Measurements from ENCODE around the gene SPAG16.

Gene SPAG16

DNA sequence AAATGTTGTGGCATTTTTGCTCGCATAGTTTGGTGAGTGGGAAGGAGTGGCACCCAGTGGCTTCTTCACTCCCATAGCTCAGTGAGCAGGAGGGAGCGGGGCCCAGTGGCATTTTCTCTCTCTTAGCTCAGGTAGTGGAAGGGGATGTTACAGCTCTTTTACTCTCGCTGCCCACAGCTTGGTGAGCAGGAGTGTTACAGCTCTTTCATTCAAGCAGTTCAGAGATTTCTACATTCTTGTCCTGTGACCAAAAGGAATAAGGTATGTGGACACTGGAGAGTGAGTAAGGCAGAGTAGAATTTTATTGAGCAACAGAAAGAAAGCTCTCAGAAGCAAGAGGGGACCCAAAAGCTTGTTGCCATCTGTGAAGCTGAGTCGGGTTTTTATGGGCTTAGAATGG lies 192.4 kb downstream of the SPAG16 start:
- H3K4me3 ChIP-seq (ENCODE audit: low read depth, low read length), result no peak overlapping the region
- TF ChIP-seq, protein P1, sequence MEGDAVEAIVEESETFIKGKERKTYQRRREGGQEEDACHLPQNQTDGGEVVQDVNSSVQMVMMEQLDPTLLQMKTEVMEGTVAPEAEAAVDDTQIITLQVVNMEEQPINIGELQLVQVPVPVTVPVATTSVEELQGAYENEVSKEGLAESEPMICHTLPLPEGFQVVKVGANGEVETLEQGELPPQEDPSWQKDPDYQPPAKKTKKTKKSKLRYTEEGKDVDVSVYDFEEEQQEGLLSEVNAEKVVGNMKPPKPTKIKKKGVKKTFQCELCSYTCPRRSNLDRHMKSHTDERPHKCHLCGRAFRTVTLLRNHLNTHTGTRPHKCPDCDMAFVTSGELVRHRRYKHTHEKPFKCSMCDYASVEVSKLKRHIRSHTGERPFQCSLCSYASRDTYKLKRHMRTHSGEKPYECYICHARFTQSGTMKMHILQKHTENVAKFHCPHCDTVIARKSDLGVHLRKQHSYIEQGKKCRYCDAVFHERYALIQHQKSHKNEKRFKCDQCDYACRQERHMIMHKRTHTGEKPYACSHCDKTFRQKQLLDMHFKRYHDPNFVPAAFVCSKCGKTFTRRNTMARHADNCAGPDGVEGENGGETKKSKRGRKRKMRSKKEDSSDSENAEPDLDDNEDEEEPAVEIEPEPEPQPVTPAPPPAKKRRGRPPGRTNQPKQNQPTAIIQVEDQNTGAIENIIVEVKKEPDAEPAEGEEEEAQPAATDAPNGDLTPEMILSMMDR (IDR thresholded peaks at IDR 0.05; ENCODE audit: low read depth, low read length), result no peak
- H3K27me3 ChIP-seq (ENCODE audit: insufficient read depth, low read depth, severe bottlenecking), result no peaks in the 10 kb centered on the region
- H3K27ac ChIP-seq, result no peak overlapping the region
- no peak for DNase-seq
- H3K36me3 ChIP-seq, result no peaks in the 10 kb centered on the region
- H3K9me3 ChIP-seq (ENCODE audit: severe bottlenecking), result peaks cover 7% of the 10 kb centered on the region

DNA sequence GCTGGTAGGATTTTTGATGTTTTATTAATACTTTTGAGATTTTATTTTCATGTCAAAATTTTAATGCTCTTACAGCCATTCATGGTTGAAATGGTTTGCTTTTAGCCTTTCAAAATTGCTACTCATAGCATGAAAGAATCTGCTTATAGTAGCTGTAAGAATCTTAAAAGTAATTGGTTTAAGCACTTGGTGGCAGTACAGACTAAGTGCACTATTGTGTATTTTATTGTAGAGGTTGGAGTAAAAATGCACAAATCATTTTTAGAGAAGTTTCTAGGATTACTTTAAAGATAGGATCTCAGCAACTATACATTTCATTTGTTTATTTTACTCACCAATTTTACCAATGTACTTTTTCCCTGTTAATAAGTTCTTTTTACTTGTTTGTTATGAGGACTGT lies 205.8 kb downstream of the SPAG16 start:
- DNase-seq, result no peak
- no peak overlapping the region for H3K27ac ChIP-seq
- H3K9me3 ChIP-seq (ENCODE audit: severe bottlenecking), result no peaks in the 10 kb centered on the region
- TF ChIP-seq, protein P1 (IDR thresholded peaks at IDR 0.05; ENCODE audit: low read depth, low read length), result no peak
- no peak overlapping the region for H3K4me3 ChIP-seq (ENCODE audit: low read depth, low read length)
- H3K27me3 ChIP-seq (ENCODE audit: insufficient read depth, low read depth, severe bottlenecking), result no peaks in the 10 kb centered on the region
- H3K36me3 ChIP-seq, result no peaks in the 10 kb centered on the region

DNA sequence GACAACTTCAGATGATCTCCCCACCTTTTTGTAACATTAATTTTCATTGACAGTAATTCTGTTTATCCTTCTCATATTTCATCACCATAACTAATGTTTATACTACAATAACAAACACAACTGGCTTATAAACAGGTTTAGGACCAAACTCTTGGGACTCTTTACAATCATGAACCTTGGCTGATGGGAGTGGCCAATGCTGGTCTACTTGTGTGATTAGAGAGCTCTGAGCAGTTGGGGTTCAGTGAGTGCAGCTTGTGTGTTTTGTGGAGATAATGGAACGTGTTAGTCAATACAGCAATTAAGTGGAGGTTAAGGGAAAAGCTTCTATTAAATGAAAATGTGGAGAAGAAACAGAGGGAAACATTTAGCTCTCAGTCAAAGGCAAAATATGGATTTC lies 207.1 kb downstream of the SPAG16 start:
- DNase-seq, result no peak
- Histone ChIP-seq H3K27ac (no peak overlapping the region), H3K4me3 (ENCODE audit: low read depth, low read length) (no peak overlapping the region), H3K27me3 (ENCODE audit: insufficient read depth, low read depth, severe bottlenecking) (no peaks in the 10 kb centered on the region), H3K36me3 (no peaks in the 10 kb centered on the region), H3K9me3 (ENCODE audit: severe bottlenecking) (no peaks in the 10 kb centered on the region)
- TF ChIP-seq, protein P1 (IDR thresholded peaks at IDR 0.05; ENCODE audit: low read depth, low read length), result no peak

DNA sequence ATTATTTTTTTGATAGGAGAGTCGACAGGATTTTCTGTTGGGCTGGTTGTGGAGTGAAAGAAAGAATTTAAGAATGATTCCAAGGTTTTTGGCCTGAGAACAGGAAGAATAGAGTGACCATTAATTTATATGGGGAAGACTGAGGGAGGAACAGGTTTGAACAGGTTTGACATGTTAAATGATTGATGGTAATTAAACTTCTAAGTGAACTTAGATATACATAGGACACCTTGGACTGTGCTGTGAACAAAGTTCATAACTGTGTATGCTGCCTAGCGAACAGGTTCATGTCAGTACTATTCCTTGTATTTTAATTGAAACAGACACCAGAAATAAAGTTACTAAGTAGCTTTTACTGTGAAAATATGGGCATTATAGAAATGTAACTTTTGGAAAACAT lies 212.0 kb downstream of the SPAG16 start:
- H3K9me3 ChIP-seq (ENCODE audit: severe bottlenecking), result no peaks in the 10 kb centered on the region
- DNase-seq, result no peak
- H3K27ac ChIP-seq, result no peak overlapping the region
- H3K27me3 ChIP-seq (ENCODE audit: insufficient read depth, low read depth, severe bottlenecking), result no peaks in the 10 kb centered on the region
- TF ChIP-seq, protein P1 (IDR thresholded peaks at IDR 0.05; ENCODE audit: low read depth, low read length), result no peak
- no peak overlapping the region for H3K4me3 ChIP-seq (ENCODE audit: low read depth, low read length)
- no peaks in the 10 kb centered on the region for H3K36me3 ChIP-seq

DNA sequence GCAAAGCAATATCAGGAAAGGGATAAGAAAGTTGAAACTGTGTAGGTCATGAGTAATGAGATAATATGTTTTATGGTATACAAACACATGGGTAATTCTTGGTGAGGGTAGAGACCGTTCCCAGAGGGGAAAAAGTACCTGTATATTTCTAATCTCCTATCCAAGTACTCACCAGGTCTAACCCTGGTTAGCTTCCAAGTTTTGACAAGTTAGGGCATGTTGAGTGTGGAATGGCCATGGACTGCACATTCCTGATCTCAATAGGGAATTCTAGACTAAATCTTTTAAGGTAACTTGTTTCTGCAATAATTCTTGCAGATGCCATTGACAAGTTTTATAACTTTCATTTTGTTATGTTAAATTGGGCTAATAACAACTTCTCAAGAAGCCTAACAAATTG lies 216.6 kb downstream of the SPAG16 start:
- Histone ChIP-seq H3K4me3 (ENCODE audit: low read depth, low read length) (no peak overlapping the region), H3K27ac (no peak overlapping the region), H3K9me3 (ENCODE audit: severe bottlenecking) (no peaks in the 10 kb centered on the region), H3K27me3 (ENCODE audit: insufficient read depth, low read depth, severe bottlenecking) (no peaks in the 10 kb centered on the region), H3K36me3 (no peaks in the 10 kb centered on the region)
- no peak for DNase-seq
- TF ChIP-seq, protein P1 (IDR thresholded peaks at IDR 0.05; ENCODE audit: low read depth, low read length), result no peak

DNA sequence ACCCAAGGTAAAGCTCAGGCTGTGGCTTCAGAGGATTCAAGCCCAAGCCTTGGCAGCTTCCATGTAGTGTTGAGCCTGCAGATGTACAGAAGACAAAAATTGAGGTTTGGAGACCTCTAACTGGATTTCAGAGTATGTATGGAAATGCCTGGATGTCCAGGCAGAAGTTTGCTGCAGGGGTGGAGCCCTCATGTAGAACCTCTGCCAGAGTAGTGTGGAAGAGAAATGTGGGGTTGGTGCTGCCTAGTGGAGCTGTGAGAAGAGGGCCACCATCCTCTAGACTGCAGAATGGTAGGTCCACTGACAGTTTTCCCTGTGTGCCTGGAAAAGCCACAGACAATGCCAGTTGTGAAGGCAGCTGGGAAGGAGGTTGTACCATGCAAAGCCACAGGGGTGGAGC lies 239.9 kb downstream of the SPAG16 start:
- no peaks in the 10 kb centered on the region for H3K36me3 ChIP-seq
- peaks cover 3% of the 10 kb centered on the region for H3K9me3 ChIP-seq (ENCODE audit: severe bottlenecking)

More for the DNA sequence above, 239.9 kb downstream of the SPAG16 start:
- no peak overlapping the region for H3K4me3 ChIP-seq (ENCODE audit: low read depth, low read length)
- no peak for DNase-seq
- TF ChIP-seq, protein P1 (IDR thresholded peaks at IDR 0.05; ENCODE audit: low read depth, low read length), result no peak
- H3K27me3 ChIP-seq (ENCODE audit: insufficient read depth, low read depth, severe bottlenecking), result no peaks in the 10 kb centered on the region
- no peak overlapping the region for H3K27ac ChIP-seq

Measured in WERI-Rb-1 (cell line).